ENCODE data around the gene ISCU. TPM values are rescaled to one million over a fixed set of nuclear protein-coding genes. Genes with fewer than 3 reads are reported as not detected.

Gene ISCU
- total RNA-seq, 1 experiment from 2014 or later = 86.9 TPM

DNA sequence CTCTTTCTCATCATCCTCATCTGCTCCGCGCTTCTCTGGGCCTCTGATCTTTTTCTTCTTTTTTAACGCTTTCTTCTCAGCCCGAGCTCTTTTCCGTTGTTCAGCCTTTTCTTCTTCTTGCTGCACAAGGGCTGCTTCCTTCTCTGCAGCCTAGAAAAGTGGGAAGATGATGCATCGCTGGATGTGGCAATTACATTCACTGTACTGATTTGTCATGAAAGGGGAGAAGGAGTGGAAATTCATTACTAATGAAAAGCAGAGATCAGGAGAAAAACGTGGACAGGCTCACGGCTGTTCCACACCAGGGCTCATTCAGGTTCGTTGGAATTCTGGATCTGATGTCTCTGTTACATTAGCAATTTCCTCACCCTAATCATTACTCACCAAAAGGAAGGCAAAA, 32.2 kb upstream of the ISCU start:
- TF ChIP-seq, protein P1, sequence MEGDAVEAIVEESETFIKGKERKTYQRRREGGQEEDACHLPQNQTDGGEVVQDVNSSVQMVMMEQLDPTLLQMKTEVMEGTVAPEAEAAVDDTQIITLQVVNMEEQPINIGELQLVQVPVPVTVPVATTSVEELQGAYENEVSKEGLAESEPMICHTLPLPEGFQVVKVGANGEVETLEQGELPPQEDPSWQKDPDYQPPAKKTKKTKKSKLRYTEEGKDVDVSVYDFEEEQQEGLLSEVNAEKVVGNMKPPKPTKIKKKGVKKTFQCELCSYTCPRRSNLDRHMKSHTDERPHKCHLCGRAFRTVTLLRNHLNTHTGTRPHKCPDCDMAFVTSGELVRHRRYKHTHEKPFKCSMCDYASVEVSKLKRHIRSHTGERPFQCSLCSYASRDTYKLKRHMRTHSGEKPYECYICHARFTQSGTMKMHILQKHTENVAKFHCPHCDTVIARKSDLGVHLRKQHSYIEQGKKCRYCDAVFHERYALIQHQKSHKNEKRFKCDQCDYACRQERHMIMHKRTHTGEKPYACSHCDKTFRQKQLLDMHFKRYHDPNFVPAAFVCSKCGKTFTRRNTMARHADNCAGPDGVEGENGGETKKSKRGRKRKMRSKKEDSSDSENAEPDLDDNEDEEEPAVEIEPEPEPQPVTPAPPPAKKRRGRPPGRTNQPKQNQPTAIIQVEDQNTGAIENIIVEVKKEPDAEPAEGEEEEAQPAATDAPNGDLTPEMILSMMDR (IDR thresholded peaks at IDR 0.05; ENCODE audit: insufficient read depth in 1 of 2, low read depth in 1 of 2, low read length in 1 of 2, severe bottlenecking in 1 of 2, unreplicated experiment in 1 of 2) = no peak
- H3K36me3 ChIP-seq (ENCODE audit: control insufficient read depth, insufficient read depth, low read length) = peaks cover 7% of the 10 kb centered on the region
- POLR2A ChIA-PET = no interaction called here

DNA sequence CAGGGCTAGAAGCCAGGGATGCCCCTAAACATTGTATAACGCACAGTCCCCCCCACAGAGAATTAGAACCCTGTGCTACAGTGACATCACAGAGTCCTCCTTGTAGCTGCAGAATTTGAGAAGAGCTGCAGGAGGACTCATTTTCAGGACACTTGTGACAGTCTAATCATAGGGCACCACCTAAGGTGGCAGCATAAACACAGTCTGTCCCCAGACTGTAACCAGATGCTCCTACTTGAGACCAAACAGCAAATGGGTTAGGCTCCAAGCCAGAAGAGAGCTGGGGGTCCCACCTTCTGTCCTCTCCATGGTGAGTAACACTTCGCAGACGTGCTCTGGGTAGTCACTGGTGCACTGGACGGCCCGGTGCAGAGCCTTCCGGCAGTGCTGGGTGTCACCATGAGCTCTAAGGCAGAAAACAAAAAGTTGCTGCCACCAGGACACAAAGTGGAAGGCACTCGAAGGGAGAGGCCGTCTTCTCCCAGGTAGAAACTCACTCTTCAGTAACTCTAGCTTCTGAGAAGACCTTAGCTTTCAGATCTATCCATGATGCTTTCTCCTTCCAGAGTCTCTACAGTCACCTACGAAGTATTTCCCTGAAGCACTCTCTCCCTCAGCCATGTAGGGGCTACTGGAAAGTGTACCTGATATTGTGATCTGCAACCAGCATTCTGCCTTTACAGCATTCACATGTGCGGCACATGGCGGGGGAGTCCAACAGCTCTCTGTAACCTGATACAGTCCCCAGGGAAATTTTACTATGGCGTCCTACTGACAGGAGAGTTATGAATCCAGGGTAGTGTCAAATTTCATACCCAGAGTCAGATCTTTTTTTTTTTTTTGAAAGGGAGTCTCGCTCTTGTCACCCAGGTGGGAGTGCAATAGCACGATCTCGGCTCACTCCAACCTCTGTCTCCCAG, 30.2 kb upstream of the ISCU start:
- H3K36me3 ChIP-seq (ENCODE audit: control insufficient read depth, insufficient read depth, low read length) = peaks cover 8% of the 10 kb centered on the region
- BruUV-seq (replicated peaks) = no TSS peak

More for the DNA sequence above, 32.2 kb upstream of the ISCU start:
- H3K9me3 Mint-ChIP-seq (ENCODE audit: unreplicated experiment) = no peaks in the 10 kb centered on the region
- Histone ChIP-seq H3K9me3 (no peaks in the 10 kb centered on the region), H3K27me3 (replicated peaks; ENCODE audit: control insufficient read depth, insufficient read depth, low read length) (no peaks in the 10 kb centered on the region), H3K4me1 (no peaks in the 10 kb centered on the region), H3K4me3 (ENCODE audit: low read depth, low read length) (no peak overlapping the region)
- CTCF ChIA-PET = no interaction called here
- no TSS peak for BruUV-seq (replicated peaks)
- no peak overlapping the region for H3K4me3 Mint-ChIP-seq (ENCODE audit: unreplicated experiment)
- H3K4me1 Mint-ChIP-seq (ENCODE audit: low read depth, unreplicated experiment) = no peaks in the 10 kb centered on the region
- H3K36me3 Mint-ChIP-seq (ENCODE audit: insufficient read depth, unreplicated experiment) = peaks cover 99% of the 10 kb centered on the region
- no peak for DNase-seq
- H3K27me3 Mint-ChIP-seq (ENCODE audit: insufficient read depth, unreplicated experiment) = no peaks in the 10 kb centered on the region
- no peak overlapping the region for H3K27ac Mint-ChIP-seq (ENCODE audit: unreplicated experiment)
- intact Hi-C loops (cut with micrococcal nuclease; ENCODE audit: unreplicated experiment) = no loop called here

DNA sequence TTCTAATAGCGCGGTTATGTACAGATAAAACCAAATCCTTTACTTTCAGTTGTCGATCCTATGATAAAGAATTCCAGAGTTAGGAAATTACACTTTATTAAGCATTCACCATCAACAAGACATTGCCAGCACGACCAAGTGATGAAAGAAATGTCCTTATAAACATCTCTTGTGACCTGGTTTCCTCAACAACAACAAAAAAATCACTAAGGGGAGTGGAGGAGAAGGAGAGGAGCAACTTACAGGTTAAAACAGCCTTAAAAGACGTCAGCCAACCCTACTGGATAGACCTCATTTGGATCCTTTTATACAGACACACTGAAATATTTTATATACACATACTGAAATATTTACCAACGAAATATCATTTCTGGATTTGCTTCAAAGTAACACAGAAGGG, 24.2 kb upstream of the ISCU start:
- no peak for DNase-seq
- peaks cover 86% of the 10 kb centered on the region for H3K36me3 Mint-ChIP-seq (ENCODE audit: insufficient read depth, unreplicated experiment)
- no peak overlapping the region for H3K4me3 Mint-ChIP-seq (ENCODE audit: unreplicated experiment)
- H3K4me3 ChIP-seq (ENCODE audit: low read depth, low read length) = no peak overlapping the region
- H3K4me1 ChIP-seq = no peaks in the 10 kb centered on the region
- CTCF ChIA-PET = no interaction called here
- H3K27me3 ChIP-seq (replicated peaks; ENCODE audit: control insufficient read depth, insufficient read depth, low read length) = no peaks in the 10 kb centered on the region
- no peaks in the 10 kb centered on the region for H3K9me3 Mint-ChIP-seq (ENCODE audit: unreplicated experiment)
- no TSS peak for BruUV-seq (replicated peaks)
- TF ChIP-seq, protein P1 (IDR thresholded peaks at IDR 0.05; ENCODE audit: insufficient read depth in 1 of 2, low read depth in 1 of 2, low read length in 1 of 2, severe bottlenecking in 1 of 2, unreplicated experiment in 1 of 2) = no peak
- H3K27ac Mint-ChIP-seq (ENCODE audit: unreplicated experiment) = no peak overlapping the region
- POLR2A ChIA-PET = no interaction called here
- peaks cover 2% of the 10 kb centered on the region for H3K36me3 ChIP-seq (ENCODE audit: control insufficient read depth, insufficient read depth, low read length)
- intact Hi-C loops (cut with micrococcal nuclease; ENCODE audit: unreplicated experiment) = no loop called here
- H3K4me1 Mint-ChIP-seq (ENCODE audit: low read depth, unreplicated experiment) = no peaks in the 10 kb centered on the region
- no peaks in the 10 kb centered on the region for H3K27me3 Mint-ChIP-seq (ENCODE audit: insufficient read depth, unreplicated experiment)
- no peaks in the 10 kb centered on the region for H3K9me3 ChIP-seq

More for the DNA sequence above, 30.2 kb upstream of the ISCU start:
- H3K9me3 Mint-ChIP-seq (ENCODE audit: unreplicated experiment) = no peaks in the 10 kb centered on the region
- Histone ChIP-seq H3K27me3 (replicated peaks; ENCODE audit: control insufficient read depth, insufficient read depth, low read length) (no peaks in the 10 kb centered on the region), H3K4me3 (ENCODE audit: low read depth, low read length) (no peak overlapping the region), H3K4me1 (no peaks in the 10 kb centered on the region), H3K9me3 (no peaks in the 10 kb centered on the region)
- TF ChIP-seq, protein P1 (IDR thresholded peaks at IDR 0.05; ENCODE audit: insufficient read depth in 1 of 2, low read depth in 1 of 2, low read length in 1 of 2, severe bottlenecking in 1 of 2, unreplicated experiment in 1 of 2) = no peak
- no peak for DNase-seq
- ChIA-PET CTCF (interaction anchor here (0.5 kb wide), 1 partner anchor 1065 kb away, joined by 3 read pairs; no protein-coding TSS in a partner anchor), POLR2A (no interaction called here)
- intact Hi-C loops (cut with micrococcal nuclease; ENCODE audit: unreplicated experiment) = no loop called here
- no peak overlapping the region for H3K4me3 Mint-ChIP-seq (ENCODE audit: unreplicated experiment)
- no peak overlapping the region for H3K27ac Mint-ChIP-seq (ENCODE audit: unreplicated experiment)
- no peaks in the 10 kb centered on the region for H3K4me1 Mint-ChIP-seq (ENCODE audit: low read depth, unreplicated experiment)
- no peaks in the 10 kb centered on the region for H3K27me3 Mint-ChIP-seq (ENCODE audit: insufficient read depth, unreplicated experiment)
- peaks cover 99% of the 10 kb centered on the region for H3K36me3 Mint-ChIP-seq (ENCODE audit: insufficient read depth, unreplicated experiment)
